T-helper 2 cell treated with Interferon-gamma antibody and Interleukin-4, amounts not matched to agents 5 μg/mL and 100 μg/mL, for 36 hours (primary cell): Measurements from ENCODE around the gene SWT1.
"Not testable (repeated sequence)": the region's sequence is repeated elsewhere in the genome, so short reads cannot be mapped to it uniquely, and the experiment has no call there.

Experiments
- DNase-seq: peaks from one replicate; pipeline ENCODE4 v3.0.0; 2021; ENCODE audit warnings: low spot score
- H3K27ac Mint-ChIP-seq: one replicate; pipeline ENCODE4 v1.8.0; 2021; ENCODE audit warnings: mild to moderate bottlenecking, mixed read lengths
- H3K27me3 Mint-ChIP-seq: one replicate; pipeline ENCODE4 v1.8.0; 2021; ENCODE audit warnings: low read depth, mixed read lengths
- H3K36me3 Mint-ChIP-seq: one replicate; pipeline ENCODE4 v1.8.0; 2021; ENCODE audit warnings: low read depth, mixed read lengths
- H3K4me1 Mint-ChIP-seq: one replicate; pipeline ENCODE4 v1.8.0; 2021; ENCODE audit warnings: low read depth, mixed read lengths
- H3K4me3 Mint-ChIP-seq: one replicate; pipeline ENCODE4 v1.8.0; 2022; ENCODE audit warnings: mild to moderate bottlenecking, moderate library complexity, mixed read lengths
- H3K9me3 Mint-ChIP-seq: one replicate; pipeline ENCODE4 v1.8.0; 2021; ENCODE audit warnings: mixed read lengths

The SWT1 gene

GRCh38 chr1:185244015-185244747 is 87.2 kb downstream of the SWT1 start:
- DNase-seq: peak; percentile 50
- Mint-ChIP-seq H3K36me3 (no peaks in the 10 kb centered on the region), H3K27me3 (no peaks in the 10 kb centered on the region), H3K27ac (no peak overlapping the region), H3K4me3 (no peak overlapping the region), H3K4me1 (peaks cover 8% of the 10 kb centered on the region), H3K9me3 (no peaks in the 10 kb centered on the region)

- no peak overlapping the region for H3K4me3 Mint-ChIP-seq
- no peaks in the 10 kb centered on the region for H3K27me3 Mint-ChIP-seq
- no peaks in the 10 kb centered on the region for H3K4me1 Mint-ChIP-seq
- H3K9me3 Mint-ChIP-seq: no peaks in the 10 kb centered on the region
- no peak overlapping the region for H3K27ac Mint-ChIP-seq
- no peak for DNase-seq
- no peaks in the 10 kb centered on the region for H3K36me3 Mint-ChIP-seq
These were observed 88.5 kb downstream of the SWT1 start for GRCh38 chr1:185245466-185245865.

- Mint-ChIP-seq H3K4me1 (no peaks in the 10 kb centered on the region), H3K27me3 (no peaks in the 10 kb centered on the region), H3K27ac (no peak overlapping the region), H3K4me3 (no peak overlapping the region), H3K36me3 (no peaks in the 10 kb centered on the region), H3K9me3 (no peaks in the 10 kb centered on the region)
- DNase-seq: no peak
These were observed 92.6 kb downstream of the SWT1 start for GRCh38 chr1:185249563-185249962.

GRCh38 chr1:185250063-185250462 is 93.1 kb downstream of the SWT1 start:
- Mint-ChIP-seq H3K36me3 (no peaks in the 10 kb centered on the region), H3K4me1 (no peaks in the 10 kb centered on the region), H3K4me3 (no peak overlapping the region), H3K27me3 (no peaks in the 10 kb centered on the region), H3K9me3 (peaks cover 4% of the 10 kb centered on the region), H3K27ac (no peak overlapping the region)
- DNase-seq: no peak

- not testable (repeated sequence) for H3K36me3 Mint-ChIP-seq, H3K4me3 Mint-ChIP-seq, H3K27ac Mint-ChIP-seq, H3K9me3 Mint-ChIP-seq, H3K27me3 Mint-ChIP-seq, H3K4me1 Mint-ChIP-seq, DNase-seq
These were observed 95.0 kb downstream of the SWT1 start for GRCh38 chr1:185251928-185252327.

- not testable (repeated sequence) for H3K27me3 Mint-ChIP-seq, H3K4me1 Mint-ChIP-seq, H3K27ac Mint-ChIP-seq, H3K4me3 Mint-ChIP-seq, H3K9me3 Mint-ChIP-seq, DNase-seq, H3K36me3 Mint-ChIP-seq
These were observed 95.4 kb downstream of the SWT1 start for GRCh38 chr1:185252404-185252803.

- H3K27ac Mint-ChIP-seq, H3K36me3 Mint-ChIP-seq, H3K27me3 Mint-ChIP-seq, DNase-seq, H3K9me3 Mint-ChIP-seq, H3K4me3 Mint-ChIP-seq: not testable (repeated sequence)
- peaks cover 12% of the 10 kb centered on the region for H3K4me1 Mint-ChIP-seq
These were observed 98.6 kb downstream of the SWT1 start for GRCh38 chr1:185255595-185255994.

- H3K27me3 Mint-ChIP-seq, H3K36me3 Mint-ChIP-seq, H3K9me3 Mint-ChIP-seq, DNase-seq: not testable (repeated sequence)
- H3K27ac Mint-ChIP-seq: peak overlapping the region; percentile 62
- H3K4me3 Mint-ChIP-seq: peak overlapping the region; percentile 68
- H3K4me1 Mint-ChIP-seq: peaks cover 12% of the 10 kb centered on the region
These were observed 100.4 kb downstream of the SWT1 start for GRCh38 chr1:185257116-185257949.

GRCh38 chr1:185257950-185258208 is 100.9 kb downstream of the SWT1 start:
- no peak for DNase-seq
- H3K36me3 Mint-ChIP-seq: peaks cover 1% of the 10 kb centered on the region
- H3K27ac Mint-ChIP-seq: peak overlapping the region; percentile 49
- H3K4me3 Mint-ChIP-seq: peak overlapping the region; percentile 55
- H3K27me3 Mint-ChIP-seq: peaks cover 2% of the 10 kb centered on the region
- peaks cover 4% of the 10 kb centered on the region for H3K9me3 Mint-ChIP-seq
- H3K4me1 Mint-ChIP-seq: peaks cover 12% of the 10 kb centered on the region

GRCh38 chr1:185258676-185259075 is 101.7 kb downstream of the SWT1 start:
- no peak for DNase-seq
- Mint-ChIP-seq H3K36me3 (peaks cover 1% of the 10 kb centered on the region), H3K27me3 (peaks cover 2% of the 10 kb centered on the region), H3K9me3 (peaks cover 4% of the 10 kb centered on the region), H3K4me1 (peaks cover 12% of the 10 kb centered on the region), H3K27ac (no peak overlapping the region), H3K4me3 (no peak overlapping the region)

- H3K36me3 Mint-ChIP-seq: peaks cover 1% of the 10 kb centered on the region
- DNase-seq: no peak
- no peak overlapping the region for H3K27ac Mint-ChIP-seq
- no peaks in the 10 kb centered on the region for H3K9me3 Mint-ChIP-seq
- H3K4me1 Mint-ChIP-seq: peaks cover 12% of the 10 kb centered on the region
- no peak overlapping the region for H3K4me3 Mint-ChIP-seq
- peaks cover 2% of the 10 kb centered on the region for H3K27me3 Mint-ChIP-seq
These were observed 103.6 kb downstream of the SWT1 start for GRCh38 chr1:185260611-185261010.

- H3K27me3 Mint-ChIP-seq: peaks cover 2% of the 10 kb centered on the region
- no peak overlapping the region for H3K27ac Mint-ChIP-seq
- peaks cover 9% of the 10 kb centered on the region for H3K4me1 Mint-ChIP-seq
- H3K36me3 Mint-ChIP-seq: peaks cover 1% of the 10 kb centered on the region
- no peaks in the 10 kb centered on the region for H3K9me3 Mint-ChIP-seq
- no peak overlapping the region for H3K4me3 Mint-ChIP-seq
- no peak for DNase-seq
These were observed 105.2 kb downstream of the SWT1 start for GRCh38 chr1:185262151-185262550.

- H3K4me3 Mint-ChIP-seq: no peak overlapping the region
- DNase-seq: no peak
- no peak overlapping the region for H3K27ac Mint-ChIP-seq
- H3K27me3 Mint-ChIP-seq: peaks cover 3% of the 10 kb centered on the region
- no peaks in the 10 kb centered on the region for H3K36me3 Mint-ChIP-seq
- H3K9me3 Mint-ChIP-seq: no peaks in the 10 kb centered on the region
- peaks cover 4% of the 10 kb centered on the region for H3K4me1 Mint-ChIP-seq
These were observed 106.3 kb downstream of the SWT1 start for GRCh38 chr1:185263292-185263691.

GRCh38 chr1:185263780-185264179 is 106.8 kb downstream of the SWT1 start:
- no peak for DNase-seq
- no peaks in the 10 kb centered on the region for H3K36me3 Mint-ChIP-seq
- H3K4me1 Mint-ChIP-seq: peaks cover 2% of the 10 kb centered on the region
- no peak overlapping the region for H3K27ac Mint-ChIP-seq
- peaks cover 4% of the 10 kb centered on the region for H3K27me3 Mint-ChIP-seq
- H3K4me3 Mint-ChIP-seq: no peak overlapping the region
- H3K9me3 Mint-ChIP-seq: no peaks in the 10 kb centered on the region
